Uterus (tissue), 4 donors: Measurements from ENCODE around the gene EXOSC6. TPM values are rescaled to one million over a fixed set of nuclear protein-coding genes. Genes with fewer than 3 reads are reported as not detected.
A peak's percentile ranks its signal among the peaks of the same experiment; 100 is the strongest.
"Not testable (repeated sequence)": the region's sequence is repeated elsewhere in the genome, so short reads cannot be mapped to it uniquely, and the experiment has no call there.

ENCODE experiments used
- DNase-seq, 2 donors: peaks; one replicate each; pipeline ENCODE4 v3.0.0-alpha.2; 2019 to 2020
- H3K27ac ChIP-seq, 2 donors: fragments of 200-600 bp; sonication (generic); 1 replicate in 1 of 2; 2 replicates in 1 of 2; pipeline ENCODE4 v1.5.1; 2016 to 2018
- H3K27me3 ChIP-seq, 2 donors: fragments of 200-600 bp; sonication (generic); one replicate each; pipeline ENCODE4 v1.5.1; 2018 to 2019; ENCODE audit warnings: control low read depth in 1 of 2
- H3K36me3 ChIP-seq, 2 donors: fragments of 200-600 bp; sonication (generic); one replicate each; pipeline ENCODE4 v1.5.1; 2019; ENCODE audit warnings: control low read depth in 1 of 2
- H3K4me1 ChIP-seq, 2 donors: fragments of 200-600 bp; sonication (generic); one replicate each; pipeline ENCODE4 v1.5.1; 2018 to 2019; ENCODE audit warnings: control low read depth in 1 of 2
- H3K4me3 ChIP-seq, 2 donors: fragments of 200-600 bp; sonication (generic); 1 replicate in 1 of 2; 2 replicates in 1 of 2; pipeline ENCODE4 v1.5.1; 2018 to 2019; ENCODE audit warnings: mild to moderate bottlenecking in 1 of 2
- H3K9me3 ChIP-seq, 2 donors: fragments of 200-600 bp; sonication (generic); one replicate each; pipeline ENCODE4 v1.5.1; 2019; ENCODE audit warnings: control low read depth in 1 of 2
- CTCF ChIP-seq, 4 experiments: fragments of 200-600 bp in 2 of 4; fragments of 450-650 bp in 2 of 4; sonication (generic) in 2 of 4; IDR thresholded peaks; one replicate each; pipeline ENCODE4 v1.5.1; 2016 to 2019; ENCODE audit warnings: antibody characterized with exemption in 4 of 4, mild to moderate bottlenecking in 2 of 4, moderate library complexity in 1 of 4
- POLR2A ChIP-seq, 2 donors: fragments of 450-650 bp; IDR thresholded peaks; one replicate each; pipeline ENCODE4 v1.6.1; 2016; ENCODE audit warnings: antibody characterized with exemption in 2 of 2, mild to moderate bottlenecking in 1 of 2, moderate library complexity in 1 of 2
- intact Hi-C: fragments of 100-400 bp; cut with DNase I; formaldehyde crosslinking; loops from one replicate; pipeline ENCODE4 v1.15.1; 2023; ENCODE audit warnings: low total_unique reads
- total RNA-seq, 4 donors: library from RNA; depleted of rRNA in 3 of 4; stranded (reverse); fragments of >200 nt in 3 of 4; gene quantifications; one replicate each; pipeline versions ENCODE4 v1.1.0 to v1.2.4, GENCODE V29; 2014 to 2023
- donor health status: DM: yes; HTN: yes; CAD: no.

EXOSC6 gene
- total RNA-seq, 4 donors from 2014 or later, result 8.8 to 38.0 (median 22.8) TPM

DNA sequence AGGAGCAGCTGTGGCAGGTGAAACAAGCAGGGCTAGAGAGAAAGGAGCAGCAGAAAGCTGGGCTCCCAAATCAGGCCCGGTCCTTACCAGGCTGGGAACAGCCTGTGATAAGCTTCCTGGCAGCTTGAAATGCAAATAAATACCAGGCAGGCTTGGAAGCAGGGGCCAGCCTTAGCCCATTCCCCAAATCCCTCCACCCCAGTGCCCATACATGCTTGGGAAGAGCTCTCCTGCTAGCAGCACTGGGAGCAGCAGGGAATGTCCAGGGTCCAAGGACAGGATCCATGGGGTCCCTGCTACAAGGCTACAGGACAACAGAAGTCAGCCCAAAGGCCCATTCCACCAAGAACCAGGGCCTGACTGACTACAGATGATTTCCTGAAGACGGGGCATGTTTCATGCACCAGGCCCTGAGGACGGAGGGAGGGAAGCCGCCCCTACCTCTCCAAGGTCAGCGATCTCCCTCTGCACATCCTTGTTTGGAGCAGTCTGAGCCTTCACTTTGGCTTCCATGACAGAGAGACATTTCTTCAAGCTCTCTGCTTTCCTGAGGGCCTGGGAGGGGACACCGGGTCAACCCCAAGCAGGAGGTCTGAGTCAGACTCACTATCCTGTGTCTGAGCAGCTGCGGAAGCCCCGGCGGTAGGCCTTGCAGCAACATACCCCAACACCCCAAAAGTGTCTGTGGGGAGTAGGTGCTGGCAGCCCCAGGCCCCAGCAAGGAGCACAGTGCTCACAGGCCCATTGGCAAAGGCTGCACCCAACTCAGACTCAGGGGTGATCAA is 2.6 kb upstream of the EXOSC6 start:
- H3K4me1 ChIP-seq, result peaks cover 6 to 11% of the 10 kb centered on the region in 2 donors
- H3K4me3 ChIP-seq, result no peak overlapping the region
- DNase-seq, result no peak
- H3K36me3 ChIP-seq, result no peaks in the 10 kb centered on the region
- H3K27ac ChIP-seq, result no peak overlapping the region
- no peaks in the 10 kb centered on the region for H3K27me3 ChIP-seq
- no peak for TF ChIP-seq CTCF (IDR thresholded peaks at IDR 0.05)
- TF ChIP-seq POLR2A (IDR thresholded peaks at IDR 0.05), result no peak
- no peaks in the 10 kb centered on the region for H3K9me3 ChIP-seq
- intact Hi-C loops, result no loop called here

- Histone ChIP-seq H3K36me3 (no peaks in the 10 kb centered on the region), H3K27ac (no peak overlapping the region), H3K4me3 (no peak overlapping the region), H3K4me1 (peaks cover 6 to 11% of the 10 kb centered on the region in 2 donors), H3K27me3 (no peaks in the 10 kb centered on the region), H3K9me3 (no peaks in the 10 kb centered on the region)
- TF ChIP-seq CTCF (IDR thresholded peaks at IDR 0.05) (peak in 2 of 4 experiments; percentile 6 to 29), POLR2A (IDR thresholded peaks at IDR 0.05) (no peak)
- no peak for DNase-seq
- intact Hi-C loops, result no loop called here
Observed at GRCh38 chr16:70253291-70254106, 1.8 kb upstream of the EXOSC6 start.

DNA sequence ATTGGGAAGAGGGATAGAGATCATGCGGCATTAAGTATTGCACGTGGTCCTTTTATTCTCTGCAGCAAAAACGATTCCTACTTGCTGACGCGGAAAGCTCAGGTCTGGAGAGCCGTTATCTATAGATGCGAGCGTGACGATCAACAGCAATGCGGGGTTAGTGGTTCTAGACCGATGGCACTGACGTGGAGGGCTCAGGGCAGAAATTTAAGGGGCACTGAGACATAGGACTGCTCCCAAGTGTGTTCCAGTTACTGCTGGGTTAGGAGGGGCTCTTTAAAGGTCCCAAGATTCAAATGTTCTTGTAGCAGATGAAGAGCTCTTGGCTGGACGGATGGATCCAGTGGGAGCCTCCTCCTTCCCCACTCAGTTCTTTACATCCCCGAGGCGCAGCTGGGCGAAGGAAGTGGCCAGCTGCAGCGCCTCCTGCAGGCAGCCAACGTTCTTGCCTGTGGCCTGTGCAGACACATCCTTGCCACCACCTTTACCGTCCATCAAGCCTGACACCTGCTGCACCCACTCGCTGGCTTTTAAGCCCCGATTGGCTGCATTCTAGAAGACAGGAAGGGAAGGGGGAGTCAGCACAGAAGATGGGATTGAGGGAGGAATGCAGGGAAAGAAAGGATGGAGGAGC is 732 bp upstream of the EXOSC6 start:
- Histone ChIP-seq H3K36me3 (no peaks in the 10 kb centered on the region), H3K27ac (peak overlapping the region in 1 of 2 donors; percentile 93), H3K4me3 (no peak overlapping the region), H3K4me1 (peaks cover 6 to 11% of the 10 kb centered on the region in 2 donors), H3K27me3 (no peaks in the 10 kb centered on the region), H3K9me3 (no peaks in the 10 kb centered on the region)
- TF ChIP-seq POLR2A (IDR thresholded peaks at IDR 0.05), result no peak
- TF ChIP-seq CTCF (IDR thresholded peaks at IDR 0.05), result no peak
- intact Hi-C loops, result no loop called here
- no peak for DNase-seq

DNA sequence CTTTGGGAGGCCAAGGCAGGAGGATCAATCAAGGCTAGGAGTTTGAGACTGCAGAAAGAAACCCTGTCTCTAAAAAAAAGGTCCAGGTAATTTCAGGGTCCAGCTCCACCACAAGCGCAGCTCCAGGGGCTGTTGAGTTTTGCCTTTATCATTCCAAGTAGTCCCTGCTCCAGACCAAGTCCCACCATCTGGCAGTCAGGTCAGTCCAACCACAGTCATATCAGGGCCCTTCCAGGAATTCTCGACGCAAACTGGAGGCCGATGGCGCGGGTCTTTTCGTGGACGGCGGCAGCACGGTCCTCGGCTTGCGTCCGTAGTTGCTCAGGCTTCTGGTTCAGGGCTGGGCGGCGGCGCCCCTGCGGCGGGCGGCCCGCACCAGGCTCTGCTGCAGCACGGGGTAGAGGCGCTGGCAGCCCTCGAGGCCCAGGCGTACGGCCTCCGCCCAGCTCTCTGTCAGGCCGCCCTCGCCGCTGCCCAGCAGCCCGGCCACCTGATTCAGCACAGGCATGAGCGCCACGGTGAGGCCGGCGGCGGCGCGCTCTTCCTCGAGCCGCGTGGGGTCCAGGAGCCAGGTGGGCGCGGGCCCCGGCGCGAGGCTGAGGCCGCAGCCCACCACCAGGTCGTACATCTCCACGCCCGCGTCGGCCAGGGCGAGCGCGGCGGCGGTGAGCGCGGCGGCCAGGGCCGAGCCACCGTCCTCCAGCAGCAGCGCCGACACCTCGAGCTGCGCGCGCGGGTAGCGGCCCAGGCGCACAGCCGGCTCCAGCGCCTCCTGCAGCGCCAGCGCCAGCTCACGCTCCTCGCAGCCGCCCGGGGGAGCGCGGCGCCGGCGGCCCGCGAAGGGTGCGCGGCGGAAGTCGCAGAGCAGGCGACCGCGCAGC is 752 bp downstream of the EXOSC6 start:
- TF ChIP-seq CTCF (IDR thresholded peaks at IDR 0.05), result no peak
- no peak for TF ChIP-seq POLR2A (IDR thresholded peaks at IDR 0.05)
- Histone ChIP-seq H3K4me3 (peak overlapping the region; percentile 28 to 86), H3K4me1 (peaks cover 6 to 11% of the 10 kb centered on the region in 2 donors), H3K36me3 (no peaks in the 10 kb centered on the region), H3K27ac (peak overlapping the region; percentile 75), H3K27me3 (no peaks in the 10 kb centered on the region), H3K9me3 (no peaks in the 10 kb centered on the region)
- DNase-seq, result peak in 1 of 2 donors; percentile 22
- intact Hi-C loops, result no loop called here

GRCh38 chr16:70249697-70250096 is 2.0 kb downstream of the EXOSC6 start:
- intact Hi-C loops, H3K27me3 ChIP-seq, H3K36me3 ChIP-seq, H3K9me3 ChIP-seq, H3K27ac ChIP-seq, H3K4me3 ChIP-seq, DNase-seq: not testable (repeated sequence)
- peaks cover 6 to 11% of the 10 kb centered on the region in 2 donors for H3K4me1 ChIP-seq

DNA sequence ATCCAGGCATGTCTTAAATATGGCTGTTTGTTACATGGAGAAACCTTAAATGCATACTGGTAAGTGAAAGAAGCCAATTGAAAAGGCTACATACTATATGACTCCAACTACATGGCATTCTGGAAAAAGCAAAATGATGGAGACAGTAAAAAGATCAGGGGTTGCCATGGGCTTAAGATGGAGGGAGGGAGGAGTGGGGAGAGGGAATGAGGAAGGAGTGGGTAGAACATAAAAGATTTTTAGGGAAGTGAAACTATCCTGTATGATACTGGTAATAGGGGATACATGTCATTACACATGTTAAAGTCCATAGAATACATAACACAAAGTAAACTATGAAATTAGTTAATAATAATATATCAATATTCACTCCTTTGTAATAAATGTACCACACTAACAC is 13.0 kb downstream of the EXOSC6 start:
- DNase-seq, H3K4me1 ChIP-seq, H3K27ac ChIP-seq, H3K9me3 ChIP-seq, intact Hi-C loops, H3K4me3 ChIP-seq, H3K27me3 ChIP-seq, H3K36me3 ChIP-seq: not testable (repeated sequence)

- DNase-seq, H3K9me3 ChIP-seq, H3K4me1 ChIP-seq, H3K27me3 ChIP-seq, intact Hi-C loops, H3K36me3 ChIP-seq, H3K27ac ChIP-seq, H3K4me3 ChIP-seq: not testable (repeated sequence)
Observed at GRCh38 chr16:70231831-70232230, 19.9 kb downstream of the EXOSC6 start.

DNA sequence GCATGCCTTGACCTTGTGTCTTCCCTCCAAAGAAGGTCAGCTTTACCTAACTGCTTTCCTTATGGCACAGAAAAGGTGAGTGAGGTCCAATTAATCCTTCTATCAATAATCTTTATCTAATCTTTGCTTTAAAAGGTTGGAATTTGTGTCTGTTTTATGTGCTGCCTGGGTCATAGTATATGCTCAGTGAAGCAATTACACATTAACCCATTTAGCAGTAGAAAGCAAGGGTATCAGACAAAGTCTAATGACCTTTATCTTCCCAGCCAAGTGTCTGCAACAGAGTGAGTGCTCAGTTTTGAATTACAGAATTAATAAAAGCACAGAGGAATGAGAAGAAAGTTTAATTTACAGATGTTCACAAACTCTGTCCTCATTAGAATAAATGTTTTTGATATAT is 25.7 kb downstream of the EXOSC6 start:
- H3K4me1 ChIP-seq, H3K9me3 ChIP-seq, H3K27ac ChIP-seq, H3K27me3 ChIP-seq, DNase-seq, H3K4me3 ChIP-seq, H3K36me3 ChIP-seq, intact Hi-C loops: not testable (repeated sequence)
